GM18519 (cell line): ENCODE results near the gene PRR15.

Source experiments
- ATAC-seq: cut with Tn5 transposase; IDR thresholded peaks from one replicate; pipeline ENCODE4 v1.9.1; 2021; ENCODE audit warnings: mild to moderate bottlenecking, moderate library complexity; ENCODE audit not compliant: unreplicated experiment, low FRiP score

PRR15 gene

DNA sequence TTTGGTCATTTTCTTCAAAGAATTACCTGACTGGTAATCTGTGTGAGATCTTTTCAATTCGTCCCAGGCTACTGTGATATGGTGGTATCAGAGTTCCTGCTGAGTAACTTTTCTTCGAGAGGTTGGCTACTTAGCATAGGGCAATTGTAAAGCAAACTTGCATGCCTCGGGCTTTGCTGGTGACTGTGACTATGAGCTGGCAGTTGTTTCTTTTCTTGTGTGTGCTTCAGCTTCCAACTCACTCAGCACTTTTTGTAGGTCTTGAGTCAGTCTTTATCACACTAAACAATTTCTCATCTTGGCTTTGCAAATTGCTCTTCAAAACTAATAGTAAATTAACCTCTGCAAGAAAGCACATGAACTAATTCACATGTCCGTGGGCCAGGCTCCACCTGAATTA, 44.3 kb downstream of the PRR15 start:
- no peak for ATAC-seq

DNA sequence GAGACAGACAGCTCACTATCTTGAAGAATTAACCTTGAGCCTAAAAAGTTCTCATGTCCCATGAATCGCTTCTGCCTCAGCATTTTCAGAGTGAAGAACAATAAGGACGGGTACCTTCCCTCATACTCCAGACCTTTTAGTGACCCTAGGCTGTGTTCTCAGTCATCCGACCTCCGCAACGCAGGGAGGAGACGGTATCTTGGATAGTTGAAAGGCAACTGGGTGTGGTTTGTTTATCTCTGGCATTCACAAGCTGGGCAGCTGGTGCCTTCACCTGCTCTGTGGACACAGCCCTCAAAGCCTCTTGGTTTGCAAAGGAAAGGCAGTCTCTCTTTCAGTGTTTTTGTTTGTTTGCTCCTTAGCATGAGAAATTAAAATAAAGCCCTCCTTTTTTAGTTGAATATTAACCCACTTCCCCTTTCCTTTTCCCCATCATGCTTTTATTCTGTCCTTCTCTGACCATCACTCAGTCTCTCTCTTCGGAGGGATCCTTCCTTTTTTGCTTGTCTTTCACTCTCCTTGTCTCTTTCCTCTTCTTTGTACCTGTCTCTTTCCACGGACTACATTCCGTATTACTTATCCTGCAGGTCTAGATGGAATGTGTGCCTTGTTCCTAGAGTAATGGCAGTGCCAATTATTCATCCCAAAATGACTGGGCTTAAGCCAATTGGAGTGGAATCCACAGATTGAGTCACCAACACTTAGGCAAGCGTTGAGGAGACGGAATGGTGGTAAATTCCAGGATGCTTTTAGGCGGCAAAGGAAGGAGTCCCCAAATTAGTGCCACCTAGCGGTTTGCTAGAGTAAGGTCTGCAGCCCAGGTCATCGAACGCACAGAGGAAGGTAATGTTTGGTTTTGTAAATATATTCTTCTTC, 45.8 kb downstream of the PRR15 start:
- ATAC-seq: no peak

DNA sequence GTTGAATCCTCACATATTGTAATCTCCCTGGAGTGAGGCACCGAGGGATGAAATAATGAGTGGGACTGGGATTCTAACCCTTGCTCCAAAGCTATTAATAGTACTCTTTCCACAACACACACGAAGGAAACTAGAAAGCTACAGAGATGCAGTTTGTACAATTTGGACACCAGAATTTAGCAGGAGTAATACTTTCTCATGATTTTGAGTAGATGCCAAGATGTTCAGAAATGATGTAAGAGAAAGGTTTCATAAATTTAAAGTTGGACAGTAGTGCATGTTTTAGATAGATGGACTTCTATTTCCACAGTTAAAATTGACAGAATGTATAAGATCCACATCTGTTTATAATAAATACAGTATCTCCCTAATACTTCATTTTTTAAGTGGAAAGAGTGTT, 46.5 kb downstream of the PRR15 start:
- no peak for ATAC-seq

DNA sequence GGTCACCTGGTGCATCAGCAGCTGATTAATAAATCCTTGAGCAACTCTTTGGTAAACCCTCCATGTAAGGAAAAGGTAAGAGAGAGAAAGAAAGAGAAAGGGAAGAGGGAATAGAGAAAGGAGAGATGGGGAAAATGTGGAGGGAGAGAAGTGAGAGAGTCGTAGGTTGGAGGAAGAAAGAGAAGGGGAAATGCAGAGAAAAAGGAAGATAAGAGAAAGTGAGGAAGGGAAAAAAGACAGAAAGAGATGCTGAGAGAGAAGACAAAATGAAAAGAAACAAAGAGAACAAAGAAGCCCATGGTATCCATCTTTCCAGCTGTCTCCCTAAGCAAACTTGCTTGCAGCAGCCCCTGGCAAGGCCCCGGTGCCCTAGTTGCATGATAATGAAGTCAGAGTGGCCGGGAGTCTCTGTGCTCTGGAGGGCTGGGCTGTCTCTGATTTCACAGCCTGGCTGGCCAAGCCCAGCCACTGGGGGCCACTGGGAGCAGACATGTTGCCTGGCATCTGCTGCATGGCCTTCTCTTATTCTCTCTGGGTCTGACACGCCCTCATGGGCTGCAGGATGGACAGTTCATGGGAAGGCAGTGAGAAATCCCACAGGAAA, 48.4 kb downstream of the PRR15 start:
- no peak for ATAC-seq

DNA sequence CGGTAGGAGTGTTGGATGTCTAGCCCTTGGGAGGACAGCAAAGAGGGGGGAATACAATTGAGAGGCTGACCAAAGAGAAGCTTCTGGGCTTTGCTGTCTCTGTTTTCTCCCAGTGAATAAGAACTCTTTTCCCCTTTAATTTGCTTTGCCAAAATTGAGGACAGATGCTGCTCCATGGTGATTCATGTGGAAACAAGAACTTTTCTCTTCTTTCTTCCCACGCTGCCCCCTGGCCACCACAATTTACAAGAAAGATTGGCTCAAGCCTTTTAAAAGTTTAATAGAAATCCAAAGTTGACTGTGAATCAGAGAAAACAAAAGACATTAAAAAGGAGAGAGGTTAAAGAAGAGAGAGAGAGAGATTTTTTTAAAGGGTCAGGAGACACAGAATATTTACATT, 49.0 kb downstream of the PRR15 start:
- no peak for ATAC-seq

DNA sequence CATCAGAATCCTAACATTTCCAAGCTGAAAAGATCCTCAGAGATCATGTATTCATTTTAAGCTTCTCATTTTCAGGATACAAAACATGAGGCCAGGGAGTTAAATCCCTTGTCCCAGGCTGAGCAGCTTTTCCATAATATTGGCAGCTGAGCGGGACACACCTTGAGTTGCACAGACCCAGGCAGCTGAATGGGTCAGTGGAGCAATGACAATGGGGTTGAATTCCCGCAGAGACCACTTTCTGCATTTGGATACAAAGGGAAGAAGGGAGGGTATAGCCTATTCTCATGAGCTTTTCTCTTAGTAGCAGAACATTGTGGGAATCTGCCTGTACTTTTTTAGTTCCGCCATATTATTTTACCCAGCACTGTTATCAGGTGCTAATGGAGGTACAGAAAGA, 49.5 kb downstream of the PRR15 start:
- no peak for ATAC-seq

DNA sequence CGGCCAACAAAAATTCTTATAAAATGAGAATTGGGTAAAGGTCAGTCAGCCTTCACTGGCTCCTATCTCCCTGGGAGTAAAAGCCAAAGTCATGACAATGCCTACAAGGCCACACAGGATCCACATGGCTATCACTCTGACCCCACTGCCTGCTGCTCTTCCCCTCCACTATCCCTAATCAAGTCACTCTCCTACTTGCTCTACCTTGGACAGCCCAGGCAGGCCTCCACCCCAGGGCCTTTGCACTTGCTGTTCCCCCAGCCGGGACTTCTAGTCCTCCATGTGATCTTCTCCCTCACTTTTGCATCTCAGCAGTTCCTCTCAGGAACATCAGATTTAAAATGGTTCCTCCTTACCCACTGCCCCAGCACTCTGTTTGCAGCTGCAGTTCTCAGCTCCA, 50.6 kb downstream of the PRR15 start:
- no peak for ATAC-seq
